Karpas-422 (cell line): ENCODE data around the gene MYL12B. TPM values are rescaled to one million over a fixed set of nuclear protein-coding genes. Genes with fewer than 3 reads are reported as not detected.
A peak's percentile ranks its signal among the peaks of the same experiment; 100 is the strongest.

Source experiments
- DNase-seq: peaks from one replicate; pipeline ENCODE4 v3.0.0-alpha.2; 2015
- H2AFZ ChIP-seq: fragments of 200-600 bp; sonication (generic); 2 replicates; pipeline ENCODE4 v1.6.1; 2014; ENCODE audit warnings: antibody characterized with exemption, low read length, mixed read lengths
- H3K27ac ChIP-seq: fragments of 200-600 bp; sonication (generic); 2 replicates; pipeline ENCODE4 v1.5.1; 2014; ENCODE audit warnings: mild to moderate bottlenecking, low read length, moderate library complexity
- H3K27me3 ChIP-seq: fragments of 200-600 bp; sonication (generic); 2 replicates; pipeline ENCODE4 v1.6.1; 2014; ENCODE audit warnings: low read length, mixed read lengths
- H3K36me3 ChIP-seq: fragments of 200-600 bp; sonication (generic); 2 replicates; pipeline ENCODE4 v1.6.1; 2014; ENCODE audit warnings: low read length, mixed read lengths; ENCODE audit not compliant: insufficient read depth
- H3K4me1 ChIP-seq: fragments of 200-600 bp; sonication (generic); 2 replicates; pipeline ENCODE4 v1.6.1; 2014; ENCODE audit warnings: mild to moderate bottlenecking, low read length, mixed read lengths
- H3K4me2 ChIP-seq: fragments of 200-600 bp; sonication (generic); 2 replicates; pipeline ENCODE4 v1.6.1; 2014; ENCODE audit warnings: low read length, low read depth, mild to moderate bottlenecking; ENCODE audit not compliant: poor library complexity, severe bottlenecking
- H3K4me3 ChIP-seq: fragments of 200-600 bp; sonication (generic); 2 replicates; pipeline ENCODE4 v1.5.1; 2014; ENCODE audit warnings: mild to moderate bottlenecking, antibody characterized with exemption, low read length, mixed read lengths
- H3K79me2 ChIP-seq: fragments of 200-600 bp; sonication (generic); 2 replicates; pipeline ENCODE4 v1.6.1; 2014; ENCODE audit warnings: mild to moderate bottlenecking, low read length, mixed read lengths
- H3K9ac ChIP-seq: fragments of 200-600 bp; sonication (generic); 2 replicates; pipeline ENCODE4 v1.6.0; 2014; ENCODE audit warnings: low read length
- H3K9me2 ChIP-seq: fragments of 200-600 bp; sonication (generic), shearing (Covaris generic); replicated peaks from 2 replicates; pipeline ENCODE4 v1.6.0; 2014; ENCODE audit warnings: mild to moderate bottlenecking, low read length, moderate library complexity; ENCODE audit not compliant: insufficient read depth
- H3K9me3 ChIP-seq: fragments of 300-700, 200-600 bp; sonication (generic); 2 replicates; pipeline ENCODE4 v1.6.1; 2014; ENCODE audit warnings: low read length, mixed read lengths
- H4K20me1 ChIP-seq: fragments of 200-600 bp; sonication (generic); 2 replicates; pipeline ENCODE4 v1.6.1; 2014; ENCODE audit warnings: mild to moderate bottlenecking, antibody characterized with exemption, low read length, low read depth; ENCODE audit not compliant: insufficient read depth
- total RNA-seq: library from RNA; depleted of rRNA; stranded (reverse); fragments of >200 nt; shearing (Covaris generic); gene quantifications from 2 replicates; pipeline ENCODE4 v1.2.3, GENCODE V29; 2014; ENCODE audit warnings: low replicate concordance

MYL12B gene
- total RNA-seq, 1 experiment from 2014 or later, result 254 TPM

DNA sequence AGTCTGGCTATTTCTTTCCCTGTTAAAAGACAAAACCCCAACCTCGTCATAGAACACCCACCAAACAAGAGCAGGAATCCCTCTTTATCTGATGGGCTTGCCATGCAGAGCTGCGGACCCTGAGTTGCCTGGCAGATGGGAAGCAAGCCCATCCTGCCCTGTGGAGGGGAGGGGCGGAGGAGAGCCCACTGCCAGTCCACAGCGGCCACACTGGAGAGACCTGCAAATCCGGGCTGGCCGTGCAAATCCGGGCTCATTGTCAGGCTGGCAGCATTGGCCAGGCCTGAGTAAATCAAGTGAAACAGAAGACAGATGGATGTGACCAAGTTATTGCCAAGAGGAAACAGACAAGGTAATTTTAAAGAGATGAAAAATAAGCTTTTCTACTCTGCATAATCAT, 22.0 kb downstream of the MYL12B start:
- no peak for DNase-seq
- H3K36me3 ChIP-seq, result no peaks in the 10 kb centered on the region
- no peak overlapping the region for H3K27ac ChIP-seq
- H3K9ac ChIP-seq, result no peak overlapping the region
- no peaks in the 10 kb centered on the region for H3K9me3 ChIP-seq
- H4K20me1 ChIP-seq, result no peaks in the 10 kb centered on the region
- H3K79me2 ChIP-seq, result no peaks in the 10 kb centered on the region
- H2AFZ ChIP-seq, result no peak overlapping the region
- peaks cover 8% of the 10 kb centered on the region for H3K4me1 ChIP-seq
- H3K4me2 ChIP-seq, result no peak overlapping the region
- H3K27me3 ChIP-seq, result no peaks in the 10 kb centered on the region
- no peak overlapping the region for H3K4me3 ChIP-seq
- no peaks in the 10 kb centered on the region for H3K9me2 ChIP-seq

DNA sequence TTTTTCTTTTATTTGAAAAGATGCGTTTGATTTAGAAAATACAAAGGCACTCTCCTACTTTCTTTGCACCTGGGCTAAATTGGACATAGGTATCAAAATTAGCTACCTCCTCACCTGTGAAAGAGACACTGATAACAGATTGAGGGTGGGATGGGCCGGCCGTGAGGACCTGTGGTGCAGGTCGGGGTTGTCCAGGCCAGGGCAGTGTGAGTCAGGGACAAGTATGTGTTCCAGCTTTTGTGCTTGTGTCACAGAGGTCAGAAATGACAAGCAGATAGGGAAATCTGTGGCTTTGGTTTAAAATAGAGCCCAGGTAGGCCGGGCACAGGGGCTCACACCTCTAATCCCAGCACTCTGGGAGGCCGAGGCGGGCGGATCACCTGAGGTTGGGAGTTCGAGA, 22.6 kb downstream of the MYL12B start:
- no peak overlapping the region for H3K4me3 ChIP-seq
- H3K79me2 ChIP-seq, result no peaks in the 10 kb centered on the region
- H3K4me1 ChIP-seq, result peaks cover 2% of the 10 kb centered on the region
- H3K4me2 ChIP-seq, result no peak overlapping the region
- H4K20me1 ChIP-seq, result no peaks in the 10 kb centered on the region
- H2AFZ ChIP-seq, result no peak overlapping the region
- no peaks in the 10 kb centered on the region for H3K9me3 ChIP-seq
- no peak overlapping the region for H3K27ac ChIP-seq
- H3K9ac ChIP-seq, result no peak overlapping the region
- DNase-seq, result no peak
- H3K36me3 ChIP-seq, result no peaks in the 10 kb centered on the region
- no peaks in the 10 kb centered on the region for H3K9me2 ChIP-seq
- H3K27me3 ChIP-seq, result no peaks in the 10 kb centered on the region

DNA sequence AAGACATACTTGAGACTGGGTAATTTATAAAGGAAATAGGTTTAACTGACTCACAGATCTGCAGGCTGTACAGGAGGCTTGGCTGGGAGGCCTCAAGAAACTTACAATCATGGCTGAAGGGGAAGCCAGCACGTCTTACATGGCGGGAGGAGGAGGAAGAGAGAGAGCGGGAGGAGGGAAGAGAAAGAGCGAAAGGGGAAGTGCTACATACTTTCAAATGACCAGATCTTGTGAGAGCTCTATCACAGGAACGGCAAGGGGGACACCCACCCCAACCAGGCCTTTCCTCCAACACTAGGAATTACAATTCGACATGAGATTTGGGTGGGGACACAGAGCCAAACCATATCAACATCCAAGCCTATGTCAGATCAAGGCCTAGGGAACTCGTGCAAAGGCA, 24.2 kb downstream of the MYL12B start:
- Histone ChIP-seq H4K20me1 (no peaks in the 10 kb centered on the region), H3K36me3 (no peaks in the 10 kb centered on the region), H3K4me3 (no peak overlapping the region), H3K79me2 (no peaks in the 10 kb centered on the region), H3K27ac (no peak overlapping the region), H3K9me2 (no peaks in the 10 kb centered on the region), H3K27me3 (no peaks in the 10 kb centered on the region), H3K9ac (no peak overlapping the region), H2AFZ (no peak overlapping the region), H3K9me3 (no peaks in the 10 kb centered on the region), H3K4me1 (no peaks in the 10 kb centered on the region), H3K4me2 (no peak overlapping the region)
- no peak for DNase-seq

DNA sequence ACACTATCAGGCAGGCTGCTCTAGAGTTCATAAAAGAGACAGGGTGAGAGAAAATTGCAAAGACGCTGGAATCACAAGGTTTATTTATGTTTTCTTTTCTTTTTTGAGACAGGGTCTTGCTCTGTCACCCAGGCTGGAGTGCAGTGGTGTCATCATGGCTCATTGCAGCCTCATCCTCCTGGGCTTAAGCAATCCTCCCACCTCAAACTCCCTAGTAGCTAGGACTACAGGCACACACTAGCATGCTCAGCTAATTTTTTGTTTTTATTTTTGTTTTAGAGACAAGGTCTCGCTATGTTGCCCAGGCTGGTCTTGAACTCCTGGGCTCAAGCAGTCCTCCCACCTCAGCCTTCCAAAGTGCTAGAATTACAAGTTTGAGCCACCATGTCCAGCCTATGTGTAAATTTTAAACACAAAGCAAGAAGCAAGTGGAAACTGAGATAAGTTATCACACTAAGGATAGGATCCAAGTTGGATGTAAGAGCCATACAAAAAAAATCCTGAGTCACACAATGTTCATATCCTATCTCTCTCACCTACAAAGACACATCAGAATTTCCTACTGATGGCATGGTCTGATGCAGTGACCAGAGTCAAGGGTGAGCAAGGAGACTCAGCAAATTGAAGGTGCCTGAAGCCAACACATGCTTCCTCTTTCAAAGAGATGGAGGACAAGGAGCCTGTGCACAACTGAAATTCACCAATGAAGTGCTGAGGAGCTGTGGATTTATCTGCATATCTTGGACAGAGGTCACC, 31.4 kb downstream of the MYL12B start:
- H3K4me1 ChIP-seq, result peaks cover 15% of the 10 kb centered on the region
- DNase-seq, result no peak
- no peaks in the 10 kb centered on the region for H4K20me1 ChIP-seq
- no peak overlapping the region for H3K4me3 ChIP-seq
- no peaks in the 10 kb centered on the region for H3K79me2 ChIP-seq
- no peaks in the 10 kb centered on the region for H3K36me3 ChIP-seq
- H2AFZ ChIP-seq, result no peak overlapping the region
- H3K27ac ChIP-seq, result no peak overlapping the region
- H3K9ac ChIP-seq, result no peak overlapping the region
- no peak overlapping the region for H3K4me2 ChIP-seq
- H3K9me3 ChIP-seq, result no peaks in the 10 kb centered on the region
- no peaks in the 10 kb centered on the region for H3K9me2 ChIP-seq
- H3K27me3 ChIP-seq, result no peaks in the 10 kb centered on the region

DNA sequence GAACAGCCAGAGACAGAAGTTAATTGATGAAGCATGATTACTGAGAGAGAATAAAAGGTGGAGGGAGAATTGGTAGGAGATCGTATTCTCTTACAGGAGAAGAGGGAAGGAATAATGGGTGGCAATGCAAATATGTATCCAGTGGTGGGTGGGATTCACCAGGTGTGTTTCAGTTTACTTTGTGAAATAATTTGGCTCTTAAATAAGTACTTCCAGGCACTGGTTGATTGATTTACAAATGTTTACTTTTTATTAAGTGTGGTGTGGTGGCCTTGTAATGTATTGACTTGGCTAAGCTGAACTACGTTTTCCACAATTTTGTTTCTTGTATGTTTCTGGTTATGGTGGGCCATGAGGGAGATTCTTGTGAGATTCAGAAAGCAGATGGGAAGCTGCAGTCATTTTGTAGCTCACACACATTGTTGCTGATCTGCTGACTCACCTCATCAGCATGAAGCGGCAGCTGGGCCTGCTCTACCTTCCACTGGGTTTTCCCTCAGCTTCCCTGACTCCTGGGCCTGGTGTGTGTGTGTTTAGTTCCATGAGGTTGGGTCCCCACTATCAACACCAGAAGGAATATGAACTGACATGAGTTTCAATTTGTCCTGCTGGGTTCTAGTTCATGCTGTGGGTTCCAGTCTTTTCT, 32.6 kb downstream of the MYL12B start:
- DNase-seq, result no peak
- H3K9ac ChIP-seq, result no peak overlapping the region
- H3K27ac ChIP-seq, result no peak overlapping the region
- no peaks in the 10 kb centered on the region for H4K20me1 ChIP-seq
- no peak overlapping the region for H3K4me2 ChIP-seq
- no peaks in the 10 kb centered on the region for H3K9me3 ChIP-seq
- no peaks in the 10 kb centered on the region for H3K9me2 ChIP-seq
- no peak overlapping the region for H2AFZ ChIP-seq
- H3K4me1 ChIP-seq, result peaks cover 15% of the 10 kb centered on the region
- no peaks in the 10 kb centered on the region for H3K36me3 ChIP-seq
- 0 out of 2 replicates have a peak, but pooled peaks cover 4% of the 10 kb centered on the region for H3K27me3 ChIP-seq
- no peaks in the 10 kb centered on the region for H3K79me2 ChIP-seq
- H3K4me3 ChIP-seq, result no peak overlapping the region

DNA sequence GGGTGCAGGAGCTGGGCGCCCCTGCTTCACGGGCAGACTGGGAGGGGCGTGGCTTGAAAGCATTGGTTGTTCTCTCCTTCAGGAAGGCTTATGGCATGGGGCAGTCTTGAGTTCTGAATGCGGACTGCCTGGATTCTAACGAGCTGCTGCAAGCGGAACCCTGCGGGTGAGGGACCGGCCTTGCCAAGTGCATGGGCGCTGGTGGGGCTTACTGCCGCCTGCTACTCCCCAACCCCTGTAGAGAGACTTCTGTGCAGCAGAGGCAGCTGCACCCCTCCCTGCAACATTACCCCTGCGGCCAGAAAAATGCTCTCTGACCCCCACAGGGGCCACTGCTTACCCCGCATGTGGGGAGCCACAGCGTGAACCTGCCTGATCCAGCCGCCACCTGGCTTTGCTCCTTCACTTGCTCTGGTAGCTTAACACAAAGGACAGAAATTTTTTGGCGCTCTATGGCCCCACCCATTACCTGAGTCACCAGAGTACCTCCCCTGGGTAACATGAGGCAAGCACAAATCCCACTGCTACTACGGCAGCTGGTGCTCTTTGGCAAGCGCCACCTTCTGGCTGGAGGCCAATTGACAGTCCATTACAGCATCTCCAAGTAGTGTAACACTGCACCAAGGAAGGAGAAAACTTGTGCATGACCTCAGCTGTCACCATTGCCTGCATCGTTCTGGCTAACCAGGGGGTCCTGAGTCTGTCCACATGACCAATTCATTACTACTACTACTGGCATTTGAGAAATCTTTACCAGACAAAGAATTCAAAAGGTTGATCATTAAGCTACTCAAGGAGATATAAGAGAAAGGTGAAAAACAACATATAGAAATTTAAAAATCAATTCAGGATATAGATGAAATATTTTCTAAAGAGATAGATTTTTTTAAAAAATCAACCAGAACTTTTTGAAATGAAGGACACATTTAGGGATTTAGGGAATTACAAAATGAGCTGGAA, 35.4 kb downstream of the MYL12B start:
- Histone ChIP-seq H3K36me3 (no peaks in the 10 kb centered on the region), H3K79me2 (no peaks in the 10 kb centered on the region), H3K4me3 (peak overlapping the region; percentile 93), H3K27me3 (0 out of 2 replicates have a peak, but pooled peaks cover 4% of the 10 kb centered on the region), H3K27ac (0 out of 2 replicates have a peak overlapping the region, but pooled peaks have one; percentile 29), H3K4me1 (peaks cover 15% of the 10 kb centered on the region), H3K9me2 (no peaks in the 10 kb centered on the region), H3K9me3 (no peaks in the 10 kb centered on the region), H2AFZ (peak overlapping the region; percentile 90), H4K20me1 (no peaks in the 10 kb centered on the region), H3K4me2 (peak overlapping the region; percentile 95), H3K9ac (peak overlapping the region; percentile 91)
- DNase-seq, result peak; percentile 98

DNA sequence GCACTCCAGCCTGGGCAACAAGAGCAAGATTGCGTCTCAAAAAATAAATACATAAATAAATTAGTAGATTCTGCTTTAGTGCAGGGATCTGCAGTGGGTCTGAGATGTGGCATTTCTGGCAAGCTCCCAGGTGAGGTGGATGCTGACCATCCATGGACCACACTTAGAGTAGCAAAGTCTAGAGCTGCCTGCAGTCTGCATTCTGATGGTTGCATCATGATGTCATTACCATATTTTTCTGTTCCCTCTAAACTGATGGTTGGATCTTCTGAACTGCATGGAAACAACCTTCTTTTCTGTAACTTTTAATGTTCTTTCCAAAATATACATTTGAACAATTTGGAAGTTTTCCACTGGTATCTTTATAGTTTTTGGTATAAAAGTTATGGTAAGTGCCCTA, 42.9 kb downstream of the MYL12B start:
- no peaks in the 10 kb centered on the region for H3K9me3 ChIP-seq
- H3K4me3 ChIP-seq, result no peak overlapping the region
- H3K27me3 ChIP-seq, result no peaks in the 10 kb centered on the region
- no peaks in the 10 kb centered on the region for H3K36me3 ChIP-seq
- H4K20me1 ChIP-seq, result no peaks in the 10 kb centered on the region
- no peaks in the 10 kb centered on the region for H3K9me2 ChIP-seq
- no peak overlapping the region for H2AFZ ChIP-seq
- H3K4me2 ChIP-seq, result no peak overlapping the region
- DNase-seq, result no peak
- H3K9ac ChIP-seq, result no peak overlapping the region
- no peaks in the 10 kb centered on the region for H3K79me2 ChIP-seq
- H3K27ac ChIP-seq, result no peak overlapping the region
- H3K4me1 ChIP-seq, result no peaks in the 10 kb centered on the region

DNA sequence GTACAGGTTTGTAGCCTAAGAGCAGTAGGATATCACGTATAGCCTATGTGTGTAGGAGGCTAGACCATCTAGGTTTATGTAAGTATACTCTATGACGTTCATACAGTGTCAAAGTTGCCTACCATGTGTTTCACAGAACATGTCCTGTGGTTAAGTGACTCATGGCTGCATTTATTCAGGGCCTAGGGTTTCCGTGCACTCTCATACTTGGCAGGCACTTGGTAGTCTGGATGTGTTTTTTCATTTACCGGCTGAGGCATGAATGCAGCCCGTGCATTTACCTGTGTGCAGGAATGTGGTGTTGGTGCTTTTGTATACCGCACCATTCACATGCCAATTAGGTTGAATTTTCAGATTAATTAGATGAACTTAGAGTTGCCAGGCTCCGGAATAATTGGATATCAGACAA, 43.4 kb downstream of the MYL12B start:
- H3K27me3 ChIP-seq, result no peaks in the 10 kb centered on the region
- no peaks in the 10 kb centered on the region for H3K79me2 ChIP-seq
- H2AFZ ChIP-seq, result peak overlapping the region; percentile 50; the same call in 1 of the 2 replicates
- H3K9me3 ChIP-seq, result no peaks in the 10 kb centered on the region
- DNase-seq, result no peak
- no peaks in the 10 kb centered on the region for H3K36me3 ChIP-seq
- H3K4me3 ChIP-seq, result no peak overlapping the region
- H3K4me2 ChIP-seq, result no peak overlapping the region
- no peak overlapping the region for H3K9ac ChIP-seq
- no peaks in the 10 kb centered on the region for H4K20me1 ChIP-seq
- H3K9me2 ChIP-seq, result no peaks in the 10 kb centered on the region
- H3K27ac ChIP-seq, result no peak overlapping the region
- no peaks in the 10 kb centered on the region for H3K4me1 ChIP-seq
